Spinal cord (tissue), 10 donors: ENCODE data around the gene MFN2. TPM values are rescaled to one million over a fixed set of nuclear protein-coding genes. Genes with fewer than 3 reads are reported as not detected.
A peak's percentile ranks its signal among the peaks of the same experiment; 100 is the strongest.

Experiments used
- DNase-seq, 6 donors: peaks; one replicate each; pipeline versions ENCODE4 v3.0.0 to v3.0.0-alpha.2; 2013 to 2015; ENCODE audit warnings: low spot score in 6 of 6, low read depth in 4 of 6
- H3K27ac ChIP-seq: one replicate; pipeline ENCODE4 v1.5.1; 2013; ENCODE audit warnings: low read depth, low read length, control low read depth
- H3K27me3 ChIP-seq: one replicate; pipeline ENCODE4 v1.6.1; 2013; ENCODE audit warnings: low read length; ENCODE audit not compliant: control insufficient read depth, insufficient read depth
- H3K36me3 ChIP-seq: one replicate; pipeline ENCODE4 v1.6.1; 2013; ENCODE audit warnings: low read length; ENCODE audit not compliant: control insufficient read depth, insufficient read depth
- H3K4me1 ChIP-seq: one replicate; pipeline ENCODE4 v1.6.1; 2013; ENCODE audit warnings: low read length; ENCODE audit not compliant: control insufficient read depth, insufficient read depth
- H3K4me3 ChIP-seq: one replicate; pipeline ENCODE4 v1.5.1; 2013; ENCODE audit warnings: low read depth, low read length, control low read depth
- H3K9me3 ChIP-seq: one replicate; pipeline ENCODE4 v1.6.1; 2013; ENCODE audit warnings: low read length; ENCODE audit not compliant: control insufficient read depth, insufficient read depth
- WGBS: methylation state at CpG from one replicate; pipeline ENCODE4 v1.1.5; 2013; ENCODE audit warnings: missing lambda C conversion rate; ENCODE audit not compliant: insufficient coverage; 5-methylcytosine and 5-hydroxymethylcytosine counted together
- polyA plus RNA-seq, 2 donors: library from polyadenylated mRNA; unstranded; fragments of 120-200 nt; gene quantifications; one replicate each; pipeline ENCODE4 v1.2.1, GENCODE V29; 2013; ENCODE audit not compliant: insufficient read length in 2 of 2
- total RNA-seq, 2 donors: library from RNA; depleted of rRNA in 1 of 2; stranded (reverse); fragments of 120-200 nt in 1 of 2; fragments of >200 nt in 1 of 2; gene quantifications; one replicate each; pipeline versions ENCODE4 v1.2.3 to v1.2.4, GENCODE V29; 2013 to 2014
- donor health status: healthy.

MFN2 gene
- total and polyA plus RNA-seq, 4 donors: 47.5 to 79.7 (median 72.4) TPM

GRCh38 chr1:11978301-11978700 lies 1.9 kb upstream of the MFN2 start:
- Histone ChIP-seq H3K27me3 (no peaks in the 10 kb centered on the region), H3K4me3 (no peak overlapping the region), H3K36me3 (peaks cover 35% of the 10 kb centered on the region), H3K27ac (no peak overlapping the region), H3K9me3 (no peaks in the 10 kb centered on the region), H3K4me1 (peaks cover 23% of the 10 kb centered on the region)
- 100% methylated on average over 3 of the region's 8 CpGs for WGBS
- DNase-seq: no peak

- 54% methylated on average over 23 of the region's 29 CpGs for WGBS
- DNase-seq: no peak
- no peaks in the 10 kb centered on the region for H3K9me3 ChIP-seq
- H3K4me1 ChIP-seq: peaks cover 26% of the 10 kb centered on the region
- H3K4me3 ChIP-seq: peak overlapping the region; percentile 76
- peak overlapping the region; percentile 84 for H3K27ac ChIP-seq
- no peaks in the 10 kb centered on the region for H3K27me3 ChIP-seq
- peaks cover 37% of the 10 kb centered on the region for H3K36me3 ChIP-seq
These were observed 1.0 kb upstream of the MFN2 start for GRCh38 chr1:11979028-11979850.

GRCh38 chr1:11980676-11980972 lies 380 bp downstream of the MFN2 start:
- Histone ChIP-seq H3K4me3 (peak overlapping the region; percentile 76), H3K27ac (peak overlapping the region; percentile 84), H3K36me3 (peaks cover 36% of the 10 kb centered on the region), H3K27me3 (no peaks in the 10 kb centered on the region), H3K9me3 (no peaks in the 10 kb centered on the region), H3K4me1 (peaks cover 26% of the 10 kb centered on the region)
- WGBS: 0% methylated on average over 10 of the region's 12 CpGs
- DNase-seq: no peak

- H3K9me3 ChIP-seq: no peaks in the 10 kb centered on the region
- no peak for DNase-seq
- 83% methylated on average over 5 of the region's 13 CpGs for WGBS
- H3K36me3 ChIP-seq: peaks cover 42% of the 10 kb centered on the region
- no peak overlapping the region for H3K4me3 ChIP-seq
- H3K27ac ChIP-seq: no peak overlapping the region
- no peaks in the 10 kb centered on the region for H3K27me3 ChIP-seq
- peaks cover 29% of the 10 kb centered on the region for H3K4me1 ChIP-seq
These were observed 1.2 kb downstream of the MFN2 start for GRCh38 chr1:11981378-11982009.

GRCh38 chr1:11982010-11982392 lies 1.8 kb downstream of the MFN2 start:
- no peak overlapping the region for H3K27ac ChIP-seq
- H3K36me3 ChIP-seq: peaks cover 48% of the 10 kb centered on the region
- H3K4me1 ChIP-seq: peaks cover 29% of the 10 kb centered on the region
- no peak for DNase-seq
- 100% methylated on average over 1 of the region's 3 CpGs for WGBS
- no peaks in the 10 kb centered on the region for H3K9me3 ChIP-seq
- H3K4me3 ChIP-seq: no peak overlapping the region
- no peaks in the 10 kb centered on the region for H3K27me3 ChIP-seq

GRCh38 chr1:11984121-11984520 lies 3.9 kb downstream of the MFN2 start:
- H3K36me3 ChIP-seq: peaks cover 61% of the 10 kb centered on the region
- H3K27ac ChIP-seq: no peak overlapping the region
- H3K27me3 ChIP-seq: no peaks in the 10 kb centered on the region
- no peak overlapping the region for H3K4me3 ChIP-seq
- 95% methylated on average over 4 of the region's 5 CpGs for WGBS
- H3K9me3 ChIP-seq: no peaks in the 10 kb centered on the region
- no peak for DNase-seq
- peaks cover 26% of the 10 kb centered on the region for H3K4me1 ChIP-seq

- Histone ChIP-seq H3K4me1 (peaks cover 22% of the 10 kb centered on the region), H3K36me3 (peaks cover 66% of the 10 kb centered on the region), H3K4me3 (no peak overlapping the region), H3K27ac (no peak overlapping the region), H3K27me3 (no peaks in the 10 kb centered on the region), H3K9me3 (no peaks in the 10 kb centered on the region)
- 97% methylated on average over 4 of the region's 6 CpGs for WGBS
- DNase-seq: no peak
These were observed 4.3 kb downstream of the MFN2 start for GRCh38 chr1:11984576-11984975.

- peaks cover 71% of the 10 kb centered on the region for H3K36me3 ChIP-seq
- no peak overlapping the region for H3K4me3 ChIP-seq
- no peak overlapping the region for H3K27ac ChIP-seq
- 100% methylated on average over 1 of the region's 3 CpGs for WGBS
- H3K4me1 ChIP-seq: peaks cover 18% of the 10 kb centered on the region
- no peaks in the 10 kb centered on the region for H3K9me3 ChIP-seq
- no peak for DNase-seq
- no peaks in the 10 kb centered on the region for H3K27me3 ChIP-seq
These were observed 4.9 kb downstream of the MFN2 start for GRCh38 chr1:11985171-11985570.

GRCh38 chr1:11985851-11986250 lies 5.6 kb downstream of the MFN2 start:
- DNase-seq: no peak
- H3K27ac ChIP-seq: peak overlapping the region; percentile 16
- no peak overlapping the region for H3K4me3 ChIP-seq
- 80% methylated on average over 5 of the region's 7 CpGs for WGBS
- H3K9me3 ChIP-seq: no peaks in the 10 kb centered on the region
- H3K4me1 ChIP-seq: peaks cover 15% of the 10 kb centered on the region
- H3K27me3 ChIP-seq: no peaks in the 10 kb centered on the region
- peaks cover 78% of the 10 kb centered on the region for H3K36me3 ChIP-seq

GRCh38 chr1:11989669-11990068 lies 9.4 kb downstream of the MFN2 start:
- Histone ChIP-seq H3K9me3 (no peaks in the 10 kb centered on the region), H3K4me1 (peaks cover 2% of the 10 kb centered on the region), H3K27ac (no peak overlapping the region), H3K27me3 (no peaks in the 10 kb centered on the region), H3K4me3 (no peak overlapping the region), H3K36me3 (peaks cover 78% of the 10 kb centered on the region)
- WGBS: 84% methylated on average over 5 of the region's 7 CpGs
- DNase-seq: no peak
